ENCODE results near the gene VRK2.
A peak's percentile ranks its signal among the peaks of the same experiment; 100 is the strongest.

VRK2 gene

DNA sequence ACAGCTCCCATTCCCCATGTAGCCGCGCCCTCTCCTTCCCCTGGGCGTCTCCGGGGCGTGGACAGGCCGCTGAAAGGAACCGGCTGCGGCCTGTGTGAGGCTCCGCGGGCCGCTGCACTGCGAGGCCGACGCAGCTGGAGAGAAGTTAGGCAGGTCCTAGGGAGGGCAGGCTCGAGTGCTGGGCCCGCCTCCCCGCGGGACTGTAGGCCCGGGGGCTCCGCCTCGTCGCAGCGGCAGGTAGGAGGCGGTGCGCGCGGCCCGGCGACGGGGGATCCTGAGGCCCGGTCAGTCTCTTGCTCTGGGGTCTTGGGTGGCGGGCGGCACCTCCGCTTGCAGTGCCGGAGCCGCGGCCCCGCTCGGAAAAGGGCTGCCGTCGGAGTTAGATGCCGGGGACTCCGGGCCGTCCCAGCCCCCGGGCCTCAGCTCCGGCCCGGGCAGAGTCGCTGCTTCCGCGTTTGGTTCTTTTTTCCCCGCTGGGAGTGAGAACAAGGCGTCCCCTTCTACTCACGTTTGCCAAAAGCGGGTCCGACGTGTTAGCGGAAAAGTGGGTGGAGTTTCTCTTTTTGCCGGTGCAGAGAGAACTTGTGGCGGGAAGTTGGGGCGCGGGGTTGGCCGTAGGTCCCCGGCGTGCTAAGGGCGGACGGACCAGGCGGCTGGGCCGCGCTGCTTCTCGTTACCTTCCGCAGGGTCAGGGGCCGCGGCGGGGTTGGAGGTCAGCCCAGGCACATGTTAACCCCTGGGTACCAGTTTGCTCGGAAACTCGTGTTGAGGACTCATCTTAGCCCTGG is at the start of gene VRK2:
Gene VRK2, plus strand, starts transcription at position 222 of the 788 bp plus-strand sequence. CDS start 2,026 bp downstream, outside the sequence.
- no peak for TF ChIP-seq ZNF274 (IDR thresholded peaks at IDR 0.05; ENCODE audit: low read depth, low read length)
- H3K4me3 ChIP-seq (ENCODE audit: low read length), result peak within 1 kb of the TSS; percentile 68

DNA sequence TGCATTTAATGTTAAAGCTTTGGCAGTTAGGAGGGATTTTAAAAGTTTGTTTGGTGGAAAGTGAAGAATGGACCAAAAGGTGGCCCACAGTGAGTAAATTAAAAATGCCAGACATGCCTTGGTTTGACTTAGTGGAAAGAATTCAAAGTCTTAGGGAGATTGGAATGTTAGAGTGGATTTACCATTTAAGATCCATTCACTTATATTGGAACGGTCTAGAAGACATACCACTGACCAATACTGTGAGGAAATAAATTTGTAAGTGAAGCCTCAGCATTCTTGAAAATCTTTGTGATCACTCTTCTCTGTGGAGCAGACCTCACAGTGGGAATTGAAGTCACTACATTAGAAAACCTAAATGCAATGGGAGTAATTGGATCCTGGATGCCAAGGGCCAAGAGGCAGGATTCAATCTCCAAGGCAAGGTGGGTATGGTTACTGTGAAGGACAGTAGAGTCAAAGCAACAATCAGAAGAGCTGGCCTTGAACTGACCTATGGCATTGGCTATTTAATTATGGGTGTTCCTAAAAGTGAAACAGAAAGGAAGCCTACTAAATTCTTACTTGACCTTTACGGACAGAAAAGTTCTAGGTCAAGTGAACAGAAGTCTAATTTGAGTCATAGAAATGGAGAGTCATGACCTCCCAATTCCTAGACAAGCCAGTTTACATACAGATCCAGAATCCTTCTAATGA is 40.2 kb upstream of the VRK2 start:
- TF ChIP-seq ZNF274 (IDR thresholded peaks at IDR 0.05; ENCODE audit: low read depth, low read length), result no peak
- no peak overlapping the region for H3K4me3 ChIP-seq (ENCODE audit: low read length)

DNA sequence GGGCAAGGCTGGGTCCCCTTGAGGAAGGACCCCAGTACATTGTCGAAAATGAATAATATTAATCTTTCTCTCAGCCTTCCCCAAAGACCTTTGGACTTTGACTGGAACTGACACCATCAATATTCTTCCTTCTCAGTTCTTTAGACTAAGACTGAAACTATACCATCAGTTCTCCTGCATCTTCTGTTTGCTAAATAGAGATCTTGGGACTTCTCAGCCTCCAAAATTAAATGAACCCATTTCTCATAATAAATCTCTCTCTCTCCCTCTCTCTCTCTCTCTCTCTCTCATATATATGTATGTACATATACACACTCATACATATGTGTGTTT is 39.7 kb upstream of the VRK2 start:
- H3K4me3 ChIP-seq (ENCODE audit: low read length), result no peak overlapping the region
- TF ChIP-seq ZNF274 (IDR thresholded peaks at IDR 0.05; ENCODE audit: low read depth, low read length), result no peak

DNA sequence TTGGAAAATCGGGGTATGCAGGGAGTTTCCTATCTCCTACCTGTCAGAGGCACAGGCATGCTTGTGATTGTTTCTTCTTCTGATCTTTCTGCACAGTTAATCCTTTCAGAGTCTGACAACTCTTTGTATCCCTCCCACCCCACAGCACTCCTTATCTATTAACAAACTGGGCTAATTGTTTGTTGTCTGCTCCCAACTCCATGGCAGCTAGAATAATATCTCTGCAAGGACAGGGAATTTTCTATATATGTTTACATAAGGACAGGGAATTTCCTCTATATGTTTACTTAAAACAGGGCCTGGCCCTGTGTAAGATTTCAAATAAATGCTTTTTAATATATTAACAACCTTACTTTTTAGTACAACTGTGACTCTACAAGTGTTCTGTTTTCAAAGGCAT is 36.0 kb upstream of the VRK2 start:
- no peak for TF ChIP-seq ZNF274 (IDR thresholded peaks at IDR 0.05; ENCODE audit: low read depth, low read length)
- H3K4me3 ChIP-seq (ENCODE audit: low read length), result no peak overlapping the region

DNA sequence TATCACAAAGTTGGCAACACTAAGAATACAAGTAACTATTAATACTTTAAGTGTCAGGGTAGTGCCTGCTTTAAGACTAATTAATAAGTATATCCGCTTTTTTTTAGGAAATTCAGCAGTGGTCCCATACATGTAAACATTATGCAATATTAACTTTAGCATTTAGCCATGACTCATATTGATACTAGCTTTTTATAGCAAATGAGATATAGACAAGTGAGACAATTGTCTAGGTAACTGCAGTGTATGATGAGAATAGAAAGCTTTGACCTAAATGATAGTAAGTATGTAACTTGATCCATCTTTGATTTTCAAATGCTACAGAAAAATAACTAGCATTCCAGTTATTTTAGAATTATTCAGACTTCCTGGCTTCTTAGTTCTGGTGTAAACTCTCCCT is 27.4 kb upstream of the VRK2 start:
- H3K4me3 ChIP-seq (ENCODE audit: low read length), result no peak overlapping the region
- TF ChIP-seq ZNF274 (IDR thresholded peaks at IDR 0.05; ENCODE audit: low read depth, low read length), result no peak

DNA sequence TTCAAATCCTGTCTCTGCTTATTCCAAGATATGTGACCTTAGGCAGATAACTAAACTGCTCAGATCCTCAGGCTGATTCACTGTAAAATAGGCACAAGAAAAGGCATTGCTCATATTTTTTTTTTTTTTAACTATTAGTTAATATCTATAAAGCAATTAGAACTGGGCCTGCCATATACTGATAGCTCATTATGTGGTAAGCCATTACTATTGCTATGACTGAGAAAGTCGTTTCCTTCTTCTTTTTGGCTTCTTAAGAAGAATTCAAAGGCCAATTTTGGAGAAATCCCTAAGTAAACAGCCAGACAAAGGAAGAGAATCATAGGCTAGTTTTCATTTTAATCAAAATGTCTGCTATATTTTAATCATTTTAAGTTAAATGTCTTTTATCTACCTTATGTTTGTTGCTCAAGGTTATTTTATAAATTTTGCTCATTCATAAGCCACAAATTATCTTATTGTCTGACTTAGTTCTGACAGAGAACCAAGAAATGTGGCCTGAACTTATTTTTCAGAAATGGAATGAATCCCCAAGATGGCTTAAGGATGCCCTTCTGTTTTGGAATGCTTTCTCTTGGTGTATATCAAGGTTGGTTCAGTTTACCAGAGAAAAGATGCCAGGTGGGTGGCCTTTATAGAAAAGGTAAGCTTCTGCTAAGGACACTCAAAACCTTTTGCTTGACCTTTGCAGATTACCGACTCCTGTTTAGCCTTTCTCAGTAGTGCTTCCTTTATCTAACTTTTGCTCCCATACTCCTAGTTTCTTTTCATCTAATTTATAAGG is 21.3 kb upstream of the VRK2 start:
- H3K4me3 ChIP-seq (ENCODE audit: low read length), result no peak overlapping the region
- TF ChIP-seq ZNF274 (IDR thresholded peaks at IDR 0.05; ENCODE audit: low read depth, low read length), result no peak

DNA sequence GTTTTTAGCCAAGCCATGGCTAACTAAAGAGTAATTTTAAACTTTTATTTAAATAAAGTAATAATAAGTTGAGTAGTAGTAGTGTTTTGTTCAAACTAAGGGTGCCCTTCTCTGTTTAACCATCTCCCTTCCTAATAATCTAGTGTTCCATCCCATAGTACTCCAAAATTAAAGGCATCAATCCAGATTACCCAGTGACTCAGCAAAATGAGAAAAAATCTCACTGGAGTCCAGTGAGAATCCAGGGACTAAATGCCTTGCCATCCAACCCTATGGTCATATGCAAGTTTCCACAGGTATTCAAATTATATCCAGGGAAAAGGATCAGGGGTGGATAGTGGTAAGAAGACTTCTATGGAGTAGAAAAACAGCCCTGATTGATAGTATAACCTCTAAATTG is 19.6 kb upstream of the VRK2 start:
- no peak for TF ChIP-seq ZNF274 (IDR thresholded peaks at IDR 0.05; ENCODE audit: low read depth, low read length)
- H3K4me3 ChIP-seq (ENCODE audit: low read length), result no peak overlapping the region

DNA sequence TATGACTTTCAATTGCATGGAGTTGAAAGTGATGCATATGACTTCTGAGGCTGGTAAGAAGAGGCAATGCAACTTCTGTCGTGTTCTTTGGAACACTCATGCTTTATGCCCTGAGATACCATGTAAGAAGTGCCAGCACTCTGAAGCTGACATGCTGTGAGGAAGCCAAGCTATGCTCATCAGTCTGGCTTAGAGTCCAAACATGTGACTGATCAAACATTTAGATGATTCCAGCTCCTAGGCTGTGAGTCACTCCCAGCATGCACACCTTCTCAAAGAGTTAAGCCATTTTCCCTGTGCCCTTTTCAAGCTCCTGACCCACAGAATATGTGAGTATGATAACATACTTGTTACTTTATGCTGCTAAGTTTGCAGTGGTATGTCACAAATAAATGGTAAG is 15.8 kb upstream of the VRK2 start:
- TF ChIP-seq ZNF274 (IDR thresholded peaks at IDR 0.05; ENCODE audit: low read depth, low read length), result no peak

DNA sequence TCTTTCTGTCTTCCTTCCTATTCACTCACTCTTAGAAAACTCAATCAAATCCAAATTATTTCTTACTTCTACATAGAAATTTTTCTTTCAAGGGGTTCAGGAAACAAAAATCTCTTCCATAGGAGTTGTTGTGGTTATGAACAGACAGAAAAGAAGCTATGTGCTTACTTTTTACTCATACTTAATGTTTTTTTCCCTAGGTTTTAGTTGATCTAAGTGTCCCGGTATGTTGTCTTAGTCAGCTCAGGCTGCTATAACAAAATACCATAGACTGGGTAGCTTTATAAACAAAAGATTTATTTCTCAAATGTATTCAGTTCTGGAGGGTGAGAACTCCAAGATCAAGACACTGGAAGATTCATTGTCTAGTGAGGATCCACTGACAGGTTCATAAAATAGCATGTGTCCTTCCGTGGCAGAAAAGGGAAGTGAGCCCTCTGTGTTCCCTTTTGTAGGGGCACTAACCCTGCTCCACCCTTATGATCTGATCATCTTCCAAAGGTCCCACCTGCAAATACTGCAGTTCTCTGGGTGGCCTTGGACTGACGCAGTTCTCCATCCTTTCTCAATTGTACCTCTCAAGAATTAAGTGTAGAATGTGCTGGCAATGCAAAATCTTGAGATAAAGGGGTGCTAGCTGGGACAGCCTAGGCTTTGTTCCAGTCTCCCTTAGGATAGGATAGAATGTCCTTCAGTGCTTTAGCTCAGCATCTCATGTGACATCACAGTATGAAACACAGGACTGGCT is 14.4 kb upstream of the VRK2 start:
- H3K4me3 ChIP-seq (ENCODE audit: low read length), result no peak overlapping the region
- no peak for TF ChIP-seq ZNF274 (IDR thresholded peaks at IDR 0.05; ENCODE audit: low read depth, low read length)

More for the DNA sequence above, 15.8 kb upstream of the VRK2 start:
- H3K4me3 ChIP-seq (ENCODE audit: low read length), result no peak overlapping the region

DNA sequence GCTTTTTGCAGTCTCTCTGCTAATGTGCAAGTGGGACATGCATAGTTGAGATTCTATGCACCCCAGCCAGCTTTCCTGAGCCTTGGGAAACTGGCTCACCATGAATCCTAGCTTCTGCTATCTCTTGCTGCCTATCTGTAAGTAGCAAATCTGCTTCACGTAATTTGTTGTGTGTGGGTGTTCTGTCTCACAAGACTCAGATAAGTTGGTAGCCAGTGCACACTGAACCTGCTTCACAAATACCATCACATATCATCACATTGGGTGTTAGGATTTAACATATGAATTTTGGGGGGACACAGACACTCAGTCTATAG is 13.9 kb upstream of the VRK2 start:
- no peak overlapping the region for H3K4me3 ChIP-seq (ENCODE audit: low read length)
- no peak for TF ChIP-seq ZNF274 (IDR thresholded peaks at IDR 0.05; ENCODE audit: low read depth, low read length)

DNA sequence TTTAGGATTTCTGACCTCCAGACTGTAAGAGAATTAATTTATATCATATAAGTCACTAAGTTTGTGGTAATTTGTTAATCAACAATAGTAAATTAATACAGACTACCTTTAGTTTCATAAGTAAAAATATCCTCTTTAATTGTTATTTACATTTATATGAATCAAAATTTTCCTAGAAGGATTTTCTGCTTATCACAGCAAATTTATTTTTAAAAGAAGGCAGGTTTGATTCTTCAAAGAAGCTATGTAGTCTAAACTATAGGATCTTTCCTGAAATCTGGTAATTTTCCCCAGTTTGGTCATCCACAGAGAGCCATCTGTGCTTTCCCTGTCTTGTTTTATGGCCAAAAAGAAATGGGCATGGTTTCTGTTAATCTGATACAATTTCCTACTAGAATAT is 13.1 kb upstream of the VRK2 start:
- no peak for TF ChIP-seq ZNF274 (IDR thresholded peaks at IDR 0.05; ENCODE audit: low read depth, low read length)
- no peak overlapping the region for H3K4me3 ChIP-seq (ENCODE audit: low read length)

DNA sequence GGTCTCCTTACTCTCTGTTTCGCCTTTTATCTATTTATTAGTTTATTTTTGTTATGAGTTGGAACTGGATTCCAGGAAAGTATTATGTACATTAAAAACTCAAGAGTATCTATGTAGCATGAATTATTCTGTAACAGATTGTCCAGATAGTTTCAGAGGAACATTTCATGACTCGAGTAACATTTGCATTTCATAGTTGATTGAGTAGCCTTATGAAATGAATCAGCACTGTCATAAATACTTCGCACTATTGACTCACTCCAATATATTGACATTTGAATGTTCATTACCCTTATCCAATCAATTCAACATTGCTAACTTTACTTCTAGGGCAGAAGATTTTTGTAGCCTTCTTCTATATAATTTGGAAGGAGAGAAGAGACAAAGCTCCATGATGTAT is 11.3 kb upstream of the VRK2 start:
- no peak overlapping the region for H3K4me3 ChIP-seq (ENCODE audit: low read length)
- TF ChIP-seq ZNF274 (IDR thresholded peaks at IDR 0.05; ENCODE audit: low read depth, low read length), result no peak

DNA sequence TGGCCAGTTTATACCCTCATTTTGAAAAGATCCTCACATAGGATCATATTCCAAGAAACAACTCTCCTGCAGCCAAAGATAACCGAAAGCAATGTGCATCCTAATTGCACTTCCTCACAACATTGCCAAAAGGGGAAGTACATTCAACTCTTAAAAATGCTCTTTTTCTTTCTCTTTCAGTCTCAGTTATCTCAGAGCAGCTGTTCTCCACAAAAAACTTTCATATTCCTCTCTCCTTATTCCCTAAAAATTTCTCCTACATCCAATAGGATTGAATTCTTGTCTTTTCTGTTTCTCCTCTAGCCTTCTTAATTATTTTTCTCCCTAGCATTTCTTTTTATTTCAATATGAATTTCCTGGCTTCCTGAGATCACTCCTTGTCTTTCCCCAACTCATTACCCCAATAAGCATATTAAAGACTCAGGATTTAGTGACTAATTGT is 7.4 kb upstream of the VRK2 start:
- no peak overlapping the region for H3K4me3 ChIP-seq (ENCODE audit: low read length)
- no peak for TF ChIP-seq ZNF274 (IDR thresholded peaks at IDR 0.05; ENCODE audit: low read depth, low read length)

DNA sequence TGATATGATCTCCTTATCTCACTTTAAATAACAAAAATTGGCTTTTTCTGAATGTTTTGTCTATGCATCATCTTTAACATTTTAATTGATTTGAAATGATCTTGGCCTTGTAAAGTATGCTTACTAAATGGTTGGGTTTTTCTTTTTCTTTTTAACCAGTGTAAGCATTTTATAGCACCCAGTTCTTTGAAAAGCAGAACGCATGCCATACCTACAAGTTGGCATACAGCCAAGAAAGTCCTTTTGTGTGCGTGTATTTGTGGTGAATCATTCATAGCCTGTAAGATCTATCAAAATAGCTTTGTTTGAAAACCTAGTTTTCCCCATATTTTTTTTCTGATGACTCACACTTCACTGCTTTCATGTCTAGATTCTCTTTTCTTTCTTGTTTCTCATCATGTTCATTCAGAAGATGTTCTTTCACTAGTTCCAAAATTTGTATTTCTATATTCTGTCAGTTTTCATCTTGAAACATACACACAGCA is 4.1 kb upstream of the VRK2 start:
- no peak for TF ChIP-seq ZNF274 (IDR thresholded peaks at IDR 0.05; ENCODE audit: low read depth, low read length)
- H3K4me3 ChIP-seq (ENCODE audit: low read length), result no peak overlapping the region
